Measurements from ENCODE around the gene CTPS2. TPM values are rescaled to one million over a fixed set of nuclear protein-coding genes. Genes with fewer than 3 reads are reported as not detected.
"Not testable (repeated sequence)": the region's sequence is repeated elsewhere in the genome, so short reads cannot be mapped to it uniquely, and the experiment has no call there.

The CTPS2 gene, protein sequence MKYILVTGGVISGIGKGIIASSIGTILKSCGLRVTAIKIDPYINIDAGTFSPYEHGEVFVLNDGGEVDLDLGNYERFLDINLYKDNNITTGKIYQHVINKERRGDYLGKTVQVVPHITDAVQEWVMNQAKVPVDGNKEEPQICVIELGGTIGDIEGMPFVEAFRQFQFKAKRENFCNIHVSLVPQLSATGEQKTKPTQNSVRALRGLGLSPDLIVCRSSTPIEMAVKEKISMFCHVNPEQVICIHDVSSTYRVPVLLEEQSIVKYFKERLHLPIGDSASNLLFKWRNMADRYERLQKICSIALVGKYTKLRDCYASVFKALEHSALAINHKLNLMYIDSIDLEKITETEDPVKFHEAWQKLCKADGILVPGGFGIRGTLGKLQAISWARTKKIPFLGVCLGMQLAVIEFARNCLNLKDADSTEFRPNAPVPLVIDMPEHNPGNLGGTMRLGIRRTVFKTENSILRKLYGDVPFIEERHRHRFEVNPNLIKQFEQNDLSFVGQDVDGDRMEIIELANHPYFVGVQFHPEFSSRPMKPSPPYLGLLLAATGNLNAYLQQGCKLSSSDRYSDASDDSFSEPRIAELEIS
- 14.3 and 18.9 TPM in 2 replicates for total RNA-seq (2014; rRNA removed; shearing (Covaris generic); ENCODE audit: low replicate concordance)

DNA sequence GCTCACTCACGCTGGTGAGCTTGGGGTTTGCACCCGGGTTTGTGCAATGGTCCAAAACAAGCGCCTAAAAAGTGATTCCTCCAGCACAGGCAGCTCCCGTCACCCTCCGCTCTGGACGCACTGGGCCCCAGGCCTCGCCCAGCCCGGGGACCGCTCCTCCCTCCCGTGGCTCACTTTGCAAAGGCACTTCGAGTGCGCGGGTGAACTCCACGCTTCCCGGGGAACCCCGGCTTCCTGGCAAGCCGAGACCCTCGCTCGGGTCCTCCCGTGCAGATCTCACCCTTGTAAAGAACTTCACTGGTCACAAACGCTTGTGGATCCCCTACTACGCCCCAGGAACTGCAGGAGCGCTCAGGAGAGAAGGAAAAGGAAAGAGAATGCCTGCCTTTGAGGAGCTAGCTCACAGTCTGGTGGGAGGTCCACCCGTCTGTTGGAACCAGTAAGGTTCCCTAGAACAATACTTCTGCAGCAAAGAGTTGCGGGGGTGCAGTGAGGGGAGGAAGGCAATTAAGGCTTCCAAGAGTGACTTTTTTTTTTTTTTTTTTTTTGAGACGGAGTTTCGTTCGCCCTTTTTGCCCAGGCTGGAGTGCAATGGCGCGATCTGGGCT is at the start of gene CTPS2:
CTPS2 (minus strand) TSS at position 122 of the 608 bp plus-strand sequence. CDS start 9,767 bp downstream, outside the sequence.
- Histone ChIP-seq H3K36me3 (ENCODE audit: insufficient read depth, low read length) (no peaks in the 10 kb centered on the region), H3K9ac (ENCODE audit: low read length) (peak within 1 kb of the TSS; percentile 83), H3K4me1 (ENCODE audit: low read length) (peaks cover 10% of the 10 kb centered on the region), H3K27me3 (ENCODE audit: low read length) (no peaks in the 10 kb centered on the region), H3K79me2 (ENCODE audit: low read length) (peaks cover 12% of the 10 kb centered on the region; the same call in 1 of the 2 replicates), H3K9me3 (ENCODE audit: low read length) (no peaks in the 10 kb centered on the region), H3K4me3 (ENCODE audit: low read length) (peak within 1 kb of the TSS; percentile 84), H2AFZ (ENCODE audit: low read length) (peak within 1 kb of the TSS; percentile 43), H4K20me1 (ENCODE audit: insufficient read depth, low read depth, low read length) (no peaks in the 10 kb centered on the region), H3K9me2 (replicated peaks; ENCODE audit: insufficient read depth, low read length) (no peaks in the 10 kb centered on the region), H3K27ac (ENCODE audit: low read length) (peak within 1 kb of the TSS; percentile 62), H3K4me2 (ENCODE audit: low read depth, low read length, poor library complexity, severe bottlenecking) (peak within 1 kb of the TSS; percentile 74)
- peak; percentile 83 for DNase-seq

DNA sequence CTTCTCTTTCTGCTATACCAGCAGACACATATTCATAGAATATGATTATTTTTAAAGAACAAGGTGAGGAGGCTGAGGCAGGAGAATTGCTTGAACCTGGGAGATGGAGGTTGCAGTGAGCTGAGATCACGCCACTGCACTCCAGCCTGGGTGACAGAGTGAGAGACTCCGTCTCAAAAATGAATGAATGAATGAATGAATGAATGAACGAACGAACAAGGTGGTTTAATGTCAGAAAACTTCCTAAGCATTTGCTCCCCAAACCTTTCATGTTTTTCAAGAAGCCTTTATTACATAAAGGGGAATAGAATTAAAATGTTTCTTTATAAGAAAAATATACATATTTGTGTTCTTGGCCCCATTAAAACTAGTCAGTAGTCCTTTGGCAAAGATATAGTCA is 49.0 kb upstream of the CTPS2 start:
- H2AFZ ChIP-seq (ENCODE audit: low read length); H3K27ac ChIP-seq (ENCODE audit: low read length); H3K9ac ChIP-seq (ENCODE audit: low read length); DNase-seq; H3K9me3 ChIP-seq (ENCODE audit: low read length); H3K27me3 ChIP-seq (ENCODE audit: low read length); H4K20me1 ChIP-seq (ENCODE audit: insufficient read depth, low read depth, low read length); H3K4me3 ChIP-seq (ENCODE audit: low read length); H3K36me3 ChIP-seq (ENCODE audit: insufficient read depth, low read length); H3K9me2 ChIP-seq (replicated peaks; ENCODE audit: insufficient read depth, low read length); H3K4me2 ChIP-seq (ENCODE audit: low read depth, low read length, poor library complexity, severe bottlenecking); H3K4me1 ChIP-seq (ENCODE audit: low read length); H3K79me2 ChIP-seq (ENCODE audit: low read length): not testable (repeated sequence)

DNA sequence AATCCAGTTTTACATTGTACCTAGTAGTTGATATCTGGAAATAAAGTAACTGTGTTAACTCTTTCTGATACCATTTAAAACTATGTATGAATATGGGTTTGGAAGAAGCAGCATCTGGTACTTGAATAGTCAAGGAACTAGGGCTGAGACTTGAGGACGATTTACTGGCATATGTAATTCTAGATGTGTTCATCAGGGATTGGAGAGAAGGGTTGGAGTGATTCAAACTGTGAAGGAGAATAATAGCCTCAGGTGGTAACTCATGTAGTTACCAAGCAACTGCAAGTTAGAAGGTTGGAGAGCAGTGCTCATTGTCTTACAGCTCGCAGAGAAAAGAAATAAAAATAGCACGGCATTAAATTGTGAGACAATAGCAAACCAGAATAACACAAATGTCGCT is 44.3 kb upstream of the CTPS2 start:
- no peak overlapping the region for H3K27ac ChIP-seq (ENCODE audit: low read length)
- no peak overlapping the region for H3K4me3 ChIP-seq (ENCODE audit: low read length)
- peaks cover 3% of the 10 kb centered on the region; the same call in 1 of the 2 replicates for H3K36me3 ChIP-seq (ENCODE audit: insufficient read depth, low read length)
- H3K9me2 ChIP-seq (replicated peaks; ENCODE audit: insufficient read depth, low read length) = no peaks in the 10 kb centered on the region
- no peak overlapping the region for H3K4me2 ChIP-seq (ENCODE audit: low read depth, low read length, poor library complexity, severe bottlenecking)
- H2AFZ ChIP-seq (ENCODE audit: low read length) = no peak overlapping the region
- no peaks in the 10 kb centered on the region for H3K79me2 ChIP-seq (ENCODE audit: low read length)
- no peaks in the 10 kb centered on the region for H3K27me3 ChIP-seq (ENCODE audit: low read length)
- no peaks in the 10 kb centered on the region for H3K4me1 ChIP-seq (ENCODE audit: low read length)
- no peak overlapping the region for H3K9ac ChIP-seq (ENCODE audit: low read length)
- DNase-seq = no peak
- H4K20me1 ChIP-seq (ENCODE audit: insufficient read depth, low read depth, low read length) = no peaks in the 10 kb centered on the region
- no peaks in the 10 kb centered on the region for H3K9me3 ChIP-seq (ENCODE audit: low read length)

DNA sequence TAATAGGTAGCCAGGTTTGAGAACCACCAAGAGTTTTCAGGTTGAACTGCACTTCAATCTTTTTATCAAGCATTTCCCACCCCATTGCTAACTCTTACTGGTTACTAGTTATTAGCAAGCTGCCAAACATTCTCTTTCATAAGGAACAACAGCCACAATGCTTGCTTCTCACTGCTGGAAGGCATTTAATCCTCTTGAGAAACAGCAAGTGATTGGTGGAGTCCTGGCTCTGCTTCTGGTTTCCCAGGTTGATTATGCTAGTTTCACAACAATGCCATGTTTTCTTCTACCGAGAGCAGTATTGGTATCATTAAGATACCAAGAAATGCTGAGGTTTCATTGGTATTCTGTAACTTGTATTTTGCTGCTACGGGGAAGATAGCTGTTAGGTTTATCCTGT is 41.5 kb upstream of the CTPS2 start:
- H3K4me3 ChIP-seq (ENCODE audit: low read length) = no peak overlapping the region
- H3K9me3 ChIP-seq (ENCODE audit: low read length) = no peaks in the 10 kb centered on the region
- H3K4me1 ChIP-seq (ENCODE audit: low read length) = no peaks in the 10 kb centered on the region
- no peak overlapping the region for H3K9ac ChIP-seq (ENCODE audit: low read length)
- no peak overlapping the region for H2AFZ ChIP-seq (ENCODE audit: low read length)
- no peaks in the 10 kb centered on the region for H4K20me1 ChIP-seq (ENCODE audit: insufficient read depth, low read depth, low read length)
- no peak for DNase-seq
- no peak overlapping the region for H3K4me2 ChIP-seq (ENCODE audit: low read depth, low read length, poor library complexity, severe bottlenecking)
- H3K27me3 ChIP-seq (ENCODE audit: low read length) = no peaks in the 10 kb centered on the region
- 0 out of 2 replicates have a peak, but pooled peaks cover 3% of the 10 kb centered on the region for H3K79me2 ChIP-seq (ENCODE audit: low read length)
- no peak overlapping the region for H3K27ac ChIP-seq (ENCODE audit: low read length)
- peaks cover 11% of the 10 kb centered on the region; the same call in 1 of the 2 replicates for H3K36me3 ChIP-seq (ENCODE audit: insufficient read depth, low read length)
- no peaks in the 10 kb centered on the region for H3K9me2 ChIP-seq (replicated peaks; ENCODE audit: insufficient read depth, low read length)

DNA sequence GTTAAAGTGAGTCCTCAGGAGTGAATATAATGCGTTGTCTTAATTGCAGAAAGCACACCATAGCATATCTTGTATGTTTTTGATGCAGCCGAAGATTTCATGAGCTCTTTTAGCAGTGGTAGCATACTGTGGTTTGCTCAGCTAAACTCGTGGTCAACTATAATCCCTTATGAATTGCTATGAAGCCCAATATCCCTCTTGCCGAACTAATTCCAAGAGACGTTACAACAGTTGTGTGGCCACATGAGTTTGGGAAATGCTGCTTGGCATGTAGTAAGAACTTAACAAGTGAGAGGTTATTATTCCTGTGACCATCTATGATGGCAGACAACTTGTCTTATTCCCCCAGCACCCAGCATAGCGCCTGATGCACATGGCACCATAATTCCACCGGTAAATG is 37.7 kb upstream of the CTPS2 start:
- H3K4me1 ChIP-seq (ENCODE audit: low read length) = no peaks in the 10 kb centered on the region
- no peak for DNase-seq
- H2AFZ ChIP-seq (ENCODE audit: low read length) = no peak overlapping the region
- no peak overlapping the region for H3K27ac ChIP-seq (ENCODE audit: low read length)
- no peak overlapping the region for H3K4me2 ChIP-seq (ENCODE audit: low read depth, low read length, poor library complexity, severe bottlenecking)
- no peak overlapping the region for H3K4me3 ChIP-seq (ENCODE audit: low read length)
- no peaks in the 10 kb centered on the region for H3K27me3 ChIP-seq (ENCODE audit: low read length)
- H4K20me1 ChIP-seq (ENCODE audit: insufficient read depth, low read depth, low read length) = no peaks in the 10 kb centered on the region
- H3K9me3 ChIP-seq (ENCODE audit: low read length) = no peaks in the 10 kb centered on the region
- H3K9ac ChIP-seq (ENCODE audit: low read length) = no peak overlapping the region
- peaks cover 3% of the 10 kb centered on the region; the same call in 1 of the 2 replicates for H3K79me2 ChIP-seq (ENCODE audit: low read length)
- H3K36me3 ChIP-seq (ENCODE audit: insufficient read depth, low read length) = peaks cover 16% of the 10 kb centered on the region; the same call in 1 of the 2 replicates
- H3K9me2 ChIP-seq (replicated peaks; ENCODE audit: insufficient read depth, low read length) = no peaks in the 10 kb centered on the region

DNA sequence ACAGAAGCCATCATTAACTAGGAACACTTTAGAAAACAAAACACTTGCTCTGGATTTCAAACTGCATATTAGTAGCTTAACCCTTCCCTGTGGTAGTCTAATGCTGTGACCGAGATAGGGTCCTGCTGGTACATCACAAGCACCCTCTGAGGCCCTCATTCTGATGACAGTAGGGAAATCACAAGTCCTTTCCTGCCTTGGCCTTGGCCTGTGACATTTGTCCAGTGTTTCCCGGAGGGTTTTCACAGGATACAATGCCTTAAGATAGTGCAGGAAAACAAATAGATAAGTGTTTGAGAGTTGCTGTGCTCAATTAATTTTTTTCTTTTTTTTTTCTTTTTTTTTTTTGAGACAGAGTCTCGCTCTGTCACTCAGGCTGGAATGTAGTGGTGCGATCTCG is 36.0 kb upstream of the CTPS2 start:
- Histone ChIP-seq H3K36me3 (ENCODE audit: insufficient read depth, low read length) (peaks cover 25% of the 10 kb centered on the region; the same call in 1 of the 2 replicates), H3K4me1 (ENCODE audit: low read length) (no peaks in the 10 kb centered on the region), H3K9ac (ENCODE audit: low read length) (no peak overlapping the region), H3K4me3 (ENCODE audit: low read length) (no peak overlapping the region), H4K20me1 (ENCODE audit: insufficient read depth, low read depth, low read length) (no peaks in the 10 kb centered on the region), H3K4me2 (ENCODE audit: low read depth, low read length, poor library complexity, severe bottlenecking) (no peak overlapping the region), H3K9me2 (replicated peaks; ENCODE audit: insufficient read depth, low read length) (no peaks in the 10 kb centered on the region), H3K9me3 (ENCODE audit: low read length) (no peaks in the 10 kb centered on the region), H3K27ac (ENCODE audit: low read length) (no peak overlapping the region), H2AFZ (ENCODE audit: low read length) (no peak overlapping the region), H3K27me3 (ENCODE audit: low read length) (no peaks in the 10 kb centered on the region), H3K79me2 (ENCODE audit: low read length) (peaks cover 3% of the 10 kb centered on the region; the same call in 1 of the 2 replicates)
- no peak for DNase-seq

DNA sequence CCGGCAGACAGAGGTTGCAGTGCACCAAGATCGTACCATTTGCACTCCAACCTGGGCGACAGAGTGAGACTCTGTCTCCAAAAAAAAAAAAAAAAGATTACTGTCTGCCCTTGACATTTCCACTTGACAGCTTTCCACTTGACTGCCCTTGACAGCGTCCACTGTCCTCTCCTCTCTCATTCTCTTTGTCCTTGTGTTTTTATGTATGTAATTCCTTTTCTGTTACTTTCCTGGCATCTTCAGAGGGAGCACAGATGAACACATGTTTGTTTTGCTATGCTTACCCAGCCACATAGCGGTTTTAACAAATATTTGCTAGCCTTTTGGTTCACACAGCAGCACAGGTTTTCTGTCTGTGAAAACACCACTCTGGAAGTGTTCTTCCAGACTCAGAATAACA is 33.2 kb upstream of the CTPS2 start:
- H3K4me3 ChIP-seq (ENCODE audit: low read length) = no peak overlapping the region
- H2AFZ ChIP-seq (ENCODE audit: low read length) = no peak overlapping the region
- no peaks in the 10 kb centered on the region for H3K9me2 ChIP-seq (replicated peaks; ENCODE audit: insufficient read depth, low read length)
- H3K79me2 ChIP-seq (ENCODE audit: low read length) = peaks cover 3% of the 10 kb centered on the region; the same call in 1 of the 2 replicates
- H3K9me3 ChIP-seq (ENCODE audit: low read length) = no peaks in the 10 kb centered on the region
- H3K27me3 ChIP-seq (ENCODE audit: low read length) = no peaks in the 10 kb centered on the region
- H3K4me1 ChIP-seq (ENCODE audit: low read length) = no peaks in the 10 kb centered on the region
- no peak overlapping the region for H3K9ac ChIP-seq (ENCODE audit: low read length)
- no peak for DNase-seq
- peaks cover 29% of the 10 kb centered on the region; the same call in 1 of the 2 replicates for H3K36me3 ChIP-seq (ENCODE audit: insufficient read depth, low read length)
- H4K20me1 ChIP-seq (ENCODE audit: insufficient read depth, low read depth, low read length) = no peaks in the 10 kb centered on the region
- H3K27ac ChIP-seq (ENCODE audit: low read length) = no peak overlapping the region
- no peak overlapping the region for H3K4me2 ChIP-seq (ENCODE audit: low read depth, low read length, poor library complexity, severe bottlenecking)

DNA sequence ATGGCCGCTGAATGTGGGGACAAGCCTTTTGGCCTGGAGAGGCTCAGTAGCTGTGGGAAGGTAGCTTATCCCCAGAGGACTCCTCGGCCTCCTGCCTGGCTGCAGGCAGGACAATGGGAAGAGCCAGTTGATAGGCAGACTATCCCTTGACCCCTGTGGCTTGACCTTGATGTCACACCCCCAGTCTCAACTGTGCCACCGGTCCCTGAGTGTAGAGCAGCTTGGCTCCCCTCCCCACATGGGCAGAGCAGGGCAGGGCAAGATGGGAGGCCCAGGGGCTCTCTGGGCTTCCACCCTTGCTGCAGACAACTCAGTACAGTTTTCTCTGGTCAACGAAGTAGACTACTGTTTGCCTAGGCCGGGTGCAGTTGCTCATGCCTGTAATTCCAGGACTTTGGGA is 32.6 kb upstream of the CTPS2 start:
- Histone ChIP-seq H3K4me2 (ENCODE audit: low read depth, low read length, poor library complexity, severe bottlenecking) (no peak overlapping the region), H4K20me1 (ENCODE audit: insufficient read depth, low read depth, low read length) (no peaks in the 10 kb centered on the region), H3K36me3 (ENCODE audit: insufficient read depth, low read length) (peaks cover 24% of the 10 kb centered on the region; the same call in 1 of the 2 replicates), H3K4me1 (ENCODE audit: low read length) (no peaks in the 10 kb centered on the region), H3K9ac (ENCODE audit: low read length) (no peak overlapping the region), H3K9me3 (ENCODE audit: low read length) (no peaks in the 10 kb centered on the region), H3K9me2 (replicated peaks; ENCODE audit: insufficient read depth, low read length) (no peaks in the 10 kb centered on the region), H3K27me3 (ENCODE audit: low read length) (no peaks in the 10 kb centered on the region), H3K4me3 (ENCODE audit: low read length) (no peak overlapping the region), H3K27ac (ENCODE audit: low read length) (no peak overlapping the region), H3K79me2 (ENCODE audit: low read length) (peaks cover 3% of the 10 kb centered on the region; the same call in 1 of the 2 replicates), H2AFZ (ENCODE audit: low read length) (no peak overlapping the region)
- no peak for DNase-seq
